ENCODE measurements around the gene SCUBE2.
A peak's percentile ranks its signal among the peaks of the same experiment; 100 is the strongest.
"Not testable (repeated sequence)": the region's sequence is repeated elsewhere in the genome, so short reads cannot be mapped to it uniquely, and the experiment has no call there.

SCUBE2 gene

DNA sequence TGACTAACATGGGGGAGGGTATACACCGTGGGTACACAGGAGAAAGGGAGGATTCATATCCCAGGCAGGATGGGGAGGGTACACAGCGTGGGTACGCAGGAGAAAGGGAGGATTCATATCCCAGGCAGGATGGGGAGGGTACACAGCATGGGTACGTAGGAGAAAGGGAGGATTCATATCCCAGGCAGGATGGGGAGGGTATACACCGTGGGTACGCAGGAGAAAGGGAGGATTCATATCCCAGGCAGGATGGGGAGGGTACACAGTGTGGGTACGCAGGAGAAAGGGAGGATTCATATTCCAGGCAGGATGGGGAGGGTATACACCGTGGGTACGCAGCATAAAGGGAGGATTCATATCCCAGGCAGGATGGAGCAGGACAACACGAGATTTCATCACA is 51.0 kb downstream of the SCUBE2 start:
- no peak for DNase-seq

DNA sequence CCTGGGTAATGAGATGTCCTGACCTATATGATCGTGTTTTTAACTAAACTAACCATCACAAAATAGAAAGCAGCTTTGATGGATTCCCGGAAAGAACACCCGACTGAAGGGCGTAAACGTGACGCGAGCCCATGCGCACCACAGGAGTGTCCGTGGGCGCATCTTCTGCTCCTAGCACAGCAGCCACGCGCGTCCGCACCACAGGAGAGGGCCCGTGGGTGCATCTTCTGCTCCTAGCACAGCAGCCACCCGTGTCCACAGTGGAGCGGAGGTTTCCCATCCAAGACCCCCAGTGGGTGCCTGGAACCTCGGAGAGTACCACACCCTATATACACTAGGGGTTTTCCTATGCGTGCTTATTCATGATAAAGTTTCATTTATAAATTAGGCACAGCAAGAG is 51.5 kb downstream of the SCUBE2 start:
- DNase-seq: no peak

DNA sequence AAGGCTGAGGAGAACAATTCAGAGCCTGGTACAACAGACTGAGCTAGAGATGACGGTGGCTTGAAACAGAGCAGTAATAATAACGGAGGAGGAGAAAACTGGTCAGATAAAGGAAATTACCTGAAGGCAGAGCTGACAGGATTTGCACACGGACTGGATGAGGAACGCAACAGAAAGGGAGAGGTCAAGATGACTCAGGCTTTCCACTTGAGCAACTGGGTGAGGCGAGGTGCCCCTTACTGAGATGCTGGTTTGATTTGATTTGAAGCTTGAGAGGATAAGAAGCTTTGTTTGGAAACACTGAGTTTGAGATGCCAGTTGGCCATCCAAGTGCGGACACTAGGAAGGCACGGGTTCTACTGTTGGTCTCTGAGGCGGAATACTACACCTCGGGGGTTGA is 52.2 kb downstream of the SCUBE2 start:
- DNase-seq: no peak

DNA sequence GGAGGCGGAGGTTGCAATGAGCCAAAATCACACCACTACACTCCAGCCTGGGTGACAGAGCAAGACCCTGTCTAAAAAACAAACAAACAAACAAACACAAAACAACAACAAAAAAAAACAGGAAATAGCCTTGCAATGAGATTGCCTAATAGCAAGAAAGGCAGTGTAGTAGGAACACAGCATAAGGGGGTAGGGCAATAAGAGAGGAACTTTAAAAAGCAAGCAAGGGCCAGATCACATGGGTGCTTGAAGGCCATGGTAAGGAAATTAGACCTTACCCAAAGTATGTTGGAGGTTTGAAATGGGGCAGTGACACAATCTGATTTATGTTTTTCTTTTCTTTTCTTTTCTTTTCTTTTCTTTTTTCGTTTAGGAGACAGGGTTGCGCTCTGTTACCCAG is 52.9 kb downstream of the SCUBE2 start:
- peak; percentile 18 for DNase-seq

DNA sequence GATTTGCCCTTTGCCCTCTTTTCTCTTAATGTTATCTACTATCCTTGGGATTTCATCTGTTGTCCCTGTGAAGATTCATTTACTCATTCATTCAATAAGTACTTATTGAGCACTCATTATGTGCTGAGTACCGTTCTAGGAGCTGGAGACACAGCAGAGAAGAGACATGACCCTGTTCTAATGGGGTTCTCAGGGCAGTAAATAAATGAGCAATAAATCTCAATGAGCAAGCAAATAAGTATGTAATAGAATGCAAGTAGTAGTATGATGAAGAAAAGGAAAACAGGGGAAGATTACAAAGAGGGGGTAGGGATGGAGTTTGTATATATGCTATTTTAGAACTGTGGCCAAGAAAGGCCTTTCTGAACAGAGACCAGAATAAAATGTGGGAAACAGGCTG is 53.4 kb downstream of the SCUBE2 start:
- no peak for DNase-seq

DNA sequence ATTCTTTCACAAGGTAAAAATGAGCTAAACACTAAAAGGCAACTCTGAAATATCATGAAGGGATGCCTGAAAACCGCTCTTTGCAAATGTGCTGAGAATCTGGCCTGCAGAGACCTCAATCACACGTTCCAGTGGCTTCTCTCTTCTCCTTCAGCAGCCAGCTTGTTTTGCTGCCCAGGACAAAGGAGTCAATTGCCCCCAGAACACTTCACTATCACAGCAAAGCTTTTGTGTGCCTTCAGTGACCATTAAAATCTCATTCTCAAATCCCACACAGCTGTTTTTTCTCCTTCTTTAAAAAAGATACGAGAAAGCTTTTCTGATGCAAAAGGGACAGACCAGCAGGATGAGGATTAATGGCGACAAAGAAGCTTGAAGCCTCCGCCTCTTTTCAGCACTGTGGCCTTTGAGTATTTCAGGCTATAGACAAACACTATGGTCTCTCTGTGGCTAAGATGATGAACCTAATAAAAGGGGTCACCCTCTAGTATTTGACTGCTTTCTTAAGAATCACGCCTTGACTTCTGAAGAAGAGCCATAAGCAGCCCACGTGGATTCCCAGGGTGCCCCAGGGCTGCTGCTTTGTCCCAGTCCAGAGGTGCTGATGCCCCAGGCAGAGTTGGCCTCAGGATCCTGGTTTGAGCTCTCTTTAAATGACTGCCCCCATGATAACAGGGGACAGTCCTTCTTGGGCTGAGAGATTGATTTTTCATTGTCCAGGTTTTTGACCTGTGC is 54.2 kb downstream of the SCUBE2 start:
- no peak for DNase-seq

DNA sequence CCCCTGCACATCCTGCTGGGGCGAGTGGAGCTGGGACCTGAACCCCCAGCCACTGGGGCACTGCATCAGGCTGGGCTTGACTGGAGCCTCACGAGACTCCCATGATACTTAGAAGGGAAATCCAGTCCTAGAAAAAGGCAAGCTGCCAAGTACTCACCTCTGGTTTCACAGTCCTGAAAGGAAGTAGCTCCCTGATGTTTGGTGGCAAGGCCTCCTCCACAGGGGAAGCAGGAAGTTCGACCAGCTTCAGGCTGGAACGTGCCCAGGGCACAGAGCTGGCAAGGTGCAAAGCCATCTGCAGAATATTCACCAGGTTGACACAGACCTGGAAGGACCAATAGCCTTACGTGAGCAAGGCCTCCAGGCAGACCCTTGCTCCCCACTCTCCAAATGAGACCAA is 60.8 kb downstream of the SCUBE2 start:
- no peak for DNase-seq

DNA sequence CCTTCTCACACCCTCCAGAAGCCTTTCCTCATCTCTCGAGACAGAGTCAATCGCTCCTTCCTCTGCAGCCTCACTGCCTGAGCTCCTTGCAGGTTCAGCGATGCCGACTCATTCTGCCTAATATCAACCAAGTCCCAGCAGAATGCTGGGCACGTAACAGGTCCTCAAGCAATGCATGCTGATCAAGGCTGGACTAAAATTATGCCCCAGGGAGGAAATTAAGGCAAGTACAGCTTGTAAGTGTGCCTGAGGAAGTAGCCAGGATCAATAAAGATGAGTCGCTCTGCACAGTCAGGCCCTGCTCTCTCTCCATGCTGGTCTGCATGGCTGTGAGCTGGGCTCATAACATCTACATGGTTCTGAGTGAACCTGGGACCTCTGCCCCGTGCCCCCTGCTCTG is 62.0 kb downstream of the SCUBE2 start:
- DNase-seq: no peak

DNA sequence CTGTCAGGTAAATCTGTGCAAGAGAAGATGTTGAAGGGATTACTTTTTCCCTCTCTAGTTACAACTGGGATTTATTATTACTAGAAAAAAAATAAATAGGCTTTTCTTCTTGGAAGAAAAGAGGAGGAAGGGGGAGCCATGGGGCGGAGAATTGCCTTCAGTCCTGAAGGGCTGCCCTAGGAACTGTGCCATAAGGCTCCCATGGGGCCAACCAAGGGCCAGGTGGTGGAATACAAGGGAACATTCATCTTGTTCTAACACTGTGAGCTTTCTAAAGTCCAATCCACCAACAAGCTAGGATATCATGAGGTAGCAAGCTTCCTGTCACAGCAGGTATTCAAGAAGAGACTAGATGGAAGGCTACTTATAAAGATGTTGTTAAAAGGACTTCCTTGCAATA is 62.8 kb downstream of the SCUBE2 start:
- DNase-seq: no peak

DNA sequence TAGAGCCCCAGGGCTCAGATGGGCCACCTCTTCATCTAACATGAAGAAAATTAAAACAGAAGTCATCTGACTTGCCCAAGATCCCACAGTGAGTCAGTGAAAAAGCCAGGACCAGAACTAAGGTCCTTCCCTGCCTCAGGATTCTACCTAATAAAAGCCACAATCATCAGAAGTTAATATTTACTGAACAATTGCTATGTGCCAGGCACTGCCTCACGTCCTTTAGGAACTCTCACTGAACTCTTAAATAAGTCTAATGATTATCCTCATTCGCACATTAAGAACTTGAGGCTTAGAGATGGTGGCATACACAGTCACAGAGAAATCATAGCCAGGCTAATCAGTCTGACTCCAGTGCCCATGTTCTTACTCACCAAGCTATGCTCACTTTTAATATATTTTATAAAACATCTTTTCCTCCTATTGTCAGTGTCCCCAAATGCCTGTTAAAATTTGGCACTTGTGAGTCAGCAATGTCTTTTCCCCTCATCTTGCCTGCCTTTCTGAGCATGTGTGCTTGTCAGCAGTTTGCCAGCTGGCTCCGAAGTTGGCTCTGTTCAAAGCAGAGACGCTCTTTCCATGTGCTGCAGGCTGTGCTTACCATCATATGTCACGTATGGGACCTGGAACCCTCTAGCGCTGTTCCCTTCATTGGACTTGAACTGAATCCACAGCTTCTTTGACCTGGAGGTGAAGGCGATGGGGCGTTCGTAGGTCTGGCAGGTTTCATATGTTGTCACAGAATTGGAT is 66.1 kb downstream of the SCUBE2 start:
- DNase-seq: no peak

DNA sequence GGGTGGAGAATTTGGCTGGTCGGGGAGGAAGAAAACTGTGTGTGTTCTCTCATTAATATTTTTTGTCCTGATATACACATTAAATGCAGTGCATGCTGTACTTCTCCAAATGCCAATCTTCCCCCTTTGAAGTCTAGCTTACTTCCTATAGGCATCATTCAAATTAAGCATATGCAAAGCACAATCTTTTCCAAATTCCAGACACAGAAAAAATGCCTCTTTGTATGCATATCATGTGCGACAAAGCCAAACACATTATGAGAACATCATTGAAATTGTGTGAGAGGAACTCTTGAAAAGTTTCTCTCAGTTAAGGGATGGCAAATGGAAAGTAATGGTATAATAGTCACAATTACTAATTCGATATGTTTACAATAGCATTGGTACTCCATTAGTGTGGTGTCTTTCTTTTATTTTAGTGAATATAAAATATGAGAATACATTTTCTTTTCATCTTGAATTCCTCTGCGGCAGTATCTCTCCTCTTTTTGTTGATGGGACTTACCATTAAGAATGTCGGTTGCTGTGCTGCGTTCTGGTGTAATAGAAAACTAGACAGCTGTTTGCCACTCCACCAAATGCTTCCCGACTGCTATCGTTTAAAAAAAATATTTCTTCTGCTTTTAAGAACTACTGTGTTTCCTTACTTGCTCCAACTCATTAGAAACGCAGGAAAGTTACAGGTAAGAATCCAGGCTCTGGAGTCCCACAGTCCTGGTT is 68.3 kb downstream of the SCUBE2 start:
- no peak for DNase-seq

DNA sequence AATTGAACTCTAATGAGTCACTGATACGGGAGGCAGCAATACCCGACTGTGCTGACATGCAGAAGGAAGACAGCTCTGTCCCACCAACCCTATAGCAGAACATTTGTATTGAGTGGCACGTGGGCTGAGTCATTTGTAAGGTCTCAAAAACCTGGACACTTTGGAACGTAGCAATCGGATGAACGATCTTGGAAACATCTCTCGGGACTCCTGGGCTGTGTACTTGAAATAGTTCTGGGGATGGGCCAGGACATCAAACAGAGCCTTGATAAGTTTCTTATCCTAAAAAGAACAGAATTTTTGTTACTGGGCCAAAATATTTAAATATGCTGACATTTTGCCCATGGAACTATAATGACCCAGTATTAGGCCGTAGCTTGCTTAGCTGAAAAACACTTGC is 70.5 kb downstream of the SCUBE2 start:
- no peak for DNase-seq

DNA sequence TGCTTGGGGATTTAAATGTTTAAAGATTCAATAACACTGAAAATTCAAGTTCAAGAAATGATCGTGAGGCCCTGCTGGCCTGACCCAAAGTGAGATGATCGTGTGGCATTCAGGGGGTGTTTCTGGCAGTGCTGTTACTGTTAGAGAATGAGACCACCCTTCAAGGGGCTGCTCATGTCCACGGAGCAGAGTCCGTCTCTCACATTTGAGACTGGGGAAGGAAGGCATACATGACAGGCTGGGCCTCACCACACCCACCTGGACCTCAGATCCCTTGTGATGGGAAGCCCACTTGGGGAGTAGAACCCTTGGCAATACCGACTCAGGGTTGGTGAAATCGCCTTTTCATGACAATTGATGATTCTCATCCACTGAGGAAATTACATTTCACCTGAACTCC is 71.5 kb downstream of the SCUBE2 start:
- DNase-seq: no peak

DNA sequence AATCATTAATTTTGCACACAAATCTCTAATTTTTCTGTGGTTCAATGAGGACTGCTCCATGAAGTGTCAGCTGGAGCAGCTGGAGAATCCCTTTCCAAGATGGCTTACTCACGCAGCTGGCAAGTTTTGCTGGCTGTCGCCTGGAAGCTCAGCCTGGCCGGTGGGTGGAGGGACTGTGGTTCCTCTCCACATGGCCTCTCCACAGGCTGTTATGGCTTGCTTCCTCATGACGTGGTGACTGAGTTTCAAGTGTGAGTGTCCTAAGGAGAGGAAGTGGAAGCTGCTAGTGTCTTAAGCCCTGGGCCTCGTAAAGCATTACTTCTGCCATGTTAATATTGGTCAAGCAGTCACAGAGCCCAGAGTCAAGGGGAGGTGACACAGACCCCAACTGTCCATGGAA is 73.6 kb downstream of the SCUBE2 start:
- DNase-seq: peak; percentile 53

DNA sequence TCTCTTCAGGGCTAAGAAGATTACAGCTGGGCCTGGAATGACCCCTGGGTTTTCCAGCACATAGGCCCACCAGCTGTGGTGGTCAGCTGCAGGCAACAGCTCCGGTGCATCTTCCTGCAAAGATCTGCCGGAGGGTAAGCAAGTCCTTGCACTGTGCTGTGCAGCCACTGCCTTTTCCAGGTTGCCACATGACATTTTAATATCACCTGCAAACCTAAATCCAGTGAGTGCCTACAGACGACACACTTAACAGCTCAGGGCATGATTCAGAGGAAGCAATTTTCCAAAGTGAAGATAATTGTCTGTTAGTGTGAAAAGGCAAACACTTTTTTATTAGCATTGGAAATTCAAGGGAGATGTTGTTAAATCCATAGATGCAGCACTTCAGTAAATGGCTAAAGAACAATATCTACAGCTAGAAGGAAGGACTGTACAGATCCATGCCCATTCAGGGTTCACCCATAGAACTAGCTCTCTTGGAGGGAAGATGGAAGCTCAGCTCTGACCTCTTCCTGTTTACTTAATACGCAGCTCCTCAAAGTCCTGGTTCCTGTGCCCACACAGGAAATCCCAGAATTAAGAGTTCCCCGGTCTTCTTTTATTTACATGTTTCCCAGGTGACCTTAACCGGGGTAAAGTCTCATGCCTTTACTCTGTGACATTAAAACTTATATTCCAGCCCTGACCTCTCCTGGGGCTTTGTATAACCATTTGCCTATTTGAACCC is 74.3 kb downstream of the SCUBE2 start:
- DNase-seq: no peak

DNA sequence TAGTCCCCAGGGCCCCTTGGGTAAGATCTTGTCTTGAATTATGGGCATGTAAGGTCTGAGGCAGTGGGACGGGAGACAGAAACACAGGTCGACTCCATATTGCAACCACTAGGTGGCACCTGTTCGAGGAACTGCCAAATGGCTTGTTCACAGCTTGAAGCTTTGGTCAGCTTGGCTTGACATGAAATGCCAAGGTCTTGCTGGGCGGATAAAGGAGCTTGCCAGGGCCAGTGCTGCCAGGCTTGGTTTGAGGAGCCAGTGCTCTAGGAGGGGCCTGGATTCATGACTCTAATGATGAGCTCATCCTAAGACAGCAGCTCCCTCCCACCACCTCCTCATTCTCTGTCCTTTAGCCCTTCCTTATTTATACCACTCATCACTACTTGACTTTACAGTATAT is 75.7 kb downstream of the SCUBE2 start:
- DNase-seq: peak; percentile 88

DNA sequence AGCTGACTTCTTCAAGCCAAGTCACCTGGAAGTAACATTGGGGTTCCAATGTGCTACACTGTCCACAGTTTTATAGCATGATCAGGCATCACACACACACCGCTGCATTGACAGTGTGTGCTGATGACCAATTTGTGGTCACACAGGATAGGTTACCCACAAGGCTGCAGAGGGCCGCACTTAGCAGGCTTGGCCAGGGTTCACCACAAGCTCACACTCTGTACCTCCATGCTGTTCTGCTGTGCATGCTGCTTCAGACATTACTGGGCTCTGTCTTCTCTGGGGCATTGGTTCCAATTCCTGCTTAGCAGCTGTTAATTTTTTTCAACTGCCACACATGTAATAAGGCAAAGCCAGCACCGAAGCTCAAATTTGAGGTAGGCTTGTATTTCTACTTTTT is 76.6 kb downstream of the SCUBE2 start:
- no peak for DNase-seq

DNA sequence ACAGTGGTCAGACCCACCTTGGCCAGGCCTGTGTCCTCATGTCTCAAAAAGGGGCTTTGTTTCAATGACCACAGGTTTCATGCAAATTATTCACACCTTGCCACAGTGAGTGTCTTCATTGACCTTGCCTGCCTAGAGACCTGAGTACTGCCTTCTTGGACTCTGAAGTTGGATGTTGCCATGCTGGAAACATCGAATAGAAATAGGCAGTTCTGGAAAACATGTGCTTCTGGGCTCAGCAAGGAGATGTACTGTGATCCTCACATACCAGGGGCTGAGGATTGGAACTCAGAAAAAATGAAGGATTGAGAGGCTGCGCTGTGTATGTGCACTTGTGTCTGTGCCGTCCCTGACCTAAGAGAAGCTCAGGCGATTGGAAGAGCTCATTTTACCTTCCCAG is 78.0 kb downstream of the SCUBE2 start:
- DNase-seq: no peak

DNA sequence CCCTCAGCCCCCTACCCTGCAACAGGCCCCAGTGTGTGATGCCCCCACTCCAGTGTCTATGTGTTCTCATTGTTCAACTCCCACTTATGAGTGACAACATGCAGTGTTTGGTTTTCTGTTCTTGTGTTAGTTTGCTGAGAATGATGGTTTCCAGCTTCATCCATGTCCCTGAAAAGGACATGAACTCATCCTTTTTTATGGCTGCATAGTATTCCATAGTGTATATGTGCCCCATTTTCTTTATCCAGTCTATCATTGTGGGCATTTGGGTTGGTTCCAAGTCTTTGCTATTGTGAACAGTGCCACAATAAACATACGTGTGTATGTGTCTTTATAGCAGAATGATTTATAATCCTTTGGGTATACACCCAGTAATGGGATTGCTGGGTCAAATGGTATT is 81.9 kb downstream of the SCUBE2 start:
- not testable (repeated sequence) for DNase-seq

DNA sequence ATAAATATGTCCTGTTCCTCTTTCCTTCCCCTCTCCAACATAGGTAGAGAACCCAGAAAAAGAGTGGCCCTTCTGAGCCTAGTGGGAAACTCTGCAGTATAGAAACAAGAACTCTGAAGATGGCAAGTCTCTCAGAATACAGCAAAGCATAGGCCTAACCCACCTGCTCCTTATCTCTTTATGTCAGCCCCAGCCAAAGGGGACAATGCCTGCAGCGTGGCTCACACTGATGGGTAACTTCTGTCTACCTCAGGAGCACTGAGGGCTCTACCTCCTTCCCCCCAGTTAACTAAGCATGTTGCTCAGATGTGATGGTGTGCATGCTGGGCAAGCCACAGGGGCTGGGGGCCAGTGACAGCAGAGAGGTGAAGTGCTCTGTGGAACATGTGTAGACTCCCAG is 82.7 kb downstream of the SCUBE2 start:
- DNase-seq: peak; percentile 63

DNA sequence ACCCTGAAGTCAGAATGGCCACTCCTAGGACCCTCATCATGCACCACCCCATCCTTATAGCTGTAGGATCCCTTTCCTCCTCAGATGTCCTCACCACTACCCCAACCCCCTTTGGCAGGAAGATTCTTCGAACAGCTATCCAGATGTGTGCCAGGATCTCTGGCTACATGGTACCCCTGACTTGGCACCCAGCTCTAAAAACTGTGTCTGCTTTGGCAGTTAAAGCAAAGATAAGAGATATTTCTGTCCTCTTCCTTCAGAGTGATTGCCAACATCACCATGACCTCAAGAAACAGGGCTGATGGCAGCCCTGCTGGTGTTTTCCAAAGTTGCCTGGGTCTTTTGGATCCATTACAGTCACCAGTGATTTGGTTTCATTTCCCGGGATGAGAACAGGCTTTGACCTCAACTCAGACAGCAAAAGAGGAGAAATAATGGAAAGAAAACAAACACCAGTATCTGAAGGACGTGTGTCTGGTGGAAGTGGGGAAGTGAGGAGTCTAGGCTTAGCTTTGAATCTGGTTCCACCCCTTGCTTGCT is 83.3 kb downstream of the SCUBE2 start:
- DNase-seq: peak; percentile 30

DNA sequence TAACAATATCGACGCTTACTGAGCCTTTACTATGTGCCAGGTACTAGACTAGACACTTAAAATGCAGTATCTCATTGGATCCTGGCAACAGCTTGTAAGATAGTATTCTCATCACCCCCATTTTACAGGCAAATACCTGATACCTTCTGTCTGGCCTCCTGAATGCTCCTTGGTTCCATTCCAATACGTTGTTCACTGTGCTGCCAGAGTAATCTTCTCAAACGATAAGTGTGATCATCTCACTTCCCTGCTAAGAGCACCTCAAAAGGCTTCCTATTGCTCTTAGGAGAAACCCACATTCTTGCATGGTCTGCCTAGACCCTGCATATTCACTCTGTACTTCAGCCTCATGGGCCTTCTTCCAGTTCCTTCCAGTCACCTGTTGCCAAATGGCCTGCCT is 86.3 kb downstream of the SCUBE2 start:
- DNase-seq: no peak

All from hematopoietic multipotent progenitor cell treated with erythropoietin and hydrocortisone succinate and interleukin-3 and kit ligand, for 4 days (in vitro differentiated cells).